GM23338 (cell line): ENCODE measurements around the gene GOSR2. TPM values are rescaled to one million over a fixed set of nuclear protein-coding genes. Genes with fewer than 3 reads are reported as not detected.

Experiments
- ATAC-seq: fragments of 200-7000 bp; cut with Tn5 transposase; 3 replicates; pipeline ENCODE4 v1.9.1; 2020
- DNase-seq: peaks from one replicate; pipeline ENCODE4 v3.0.0-alpha.2; 2015; ENCODE audit warnings: low spot score
- H2AFZ ChIP-seq: fragments of 200-600 bp; sonication (generic); 2 replicates; pipeline ENCODE4 v1.8.0; 2016; ENCODE audit warnings: antibody characterized with exemption, mild to moderate bottlenecking, moderate library complexity
- H3F3A ChIP-seq: fragments of 200-600 bp; sonication (generic); replicated peaks from 2 replicates; pipeline ENCODE4 v1.8.0; 2017; ENCODE audit warnings: antibody characterized with exemption, mixed run types, low read depth
- H3K27ac ChIP-seq: fragments of 200-600 bp; sonication (generic); 2 replicates; pipeline ENCODE4 v1.6.1; 2016; ENCODE audit warnings: low read depth
- H3K27me3 ChIP-seq: fragments of 200-600 bp; sonication (generic); 2 replicates; pipeline ENCODE4 v1.8.0; 2016; ENCODE audit warnings: mild to moderate bottlenecking, mixed run types, moderate library complexity; ENCODE audit not compliant: insufficient read depth
- H3K36me3 ChIP-seq: fragments of 200-600 bp; sonication (generic); 2 replicates; pipeline ENCODE4 v1.8.0; 2016; ENCODE audit warnings: mild to moderate bottlenecking; ENCODE audit not compliant: insufficient read depth
- H3K4me1 ChIP-seq: fragments of 200-600 bp; sonication (generic); 2 replicates; pipeline ENCODE4 v1.8.0; 2016; ENCODE audit warnings: mild to moderate bottlenecking, moderate library complexity; ENCODE audit not compliant: insufficient read depth
- H3K4me2 ChIP-seq: fragments of 200-600 bp; sonication (generic); 2 replicates; pipeline ENCODE4 v1.7.1; 2017; ENCODE audit warnings: mixed run types
- H3K4me3 ChIP-seq: fragments of 200-600 bp; sonication (generic); 2 replicates; pipeline ENCODE4 v1.6.1; 2016; ENCODE audit warnings: mixed run types
- H3K79me2 ChIP-seq: fragments of 200-600 bp; sonication (generic); replicated peaks from 2 replicates; pipeline ENCODE4 v1.8.0; 2017; ENCODE audit warnings: mild to moderate bottlenecking; ENCODE audit not compliant: insufficient read depth
- H3K9me2 ChIP-seq: fragments of 200-600 bp; sonication (generic); 2 replicates; pipeline ENCODE4 v1.8.0; 2017; ENCODE audit not compliant: insufficient read depth
- H4K20me1 ChIP-seq: fragments of 200-600 bp; sonication (generic); replicated peaks from 2 replicates; pipeline ENCODE4 v1.8.0; 2017; ENCODE audit warnings: mild to moderate bottlenecking; ENCODE audit not compliant: insufficient read depth
- H3K27ac Mint-ChIP-seq: 2 replicates; pipeline ENCODE4 v1.8.0; 2020; ENCODE audit warnings: inconsistent platforms, mild to moderate bottlenecking, moderate library complexity, mixed read lengths
- H3K27me3 Mint-ChIP-seq: 3 replicates; pipeline ENCODE4 v1.8.0; 2022; ENCODE audit warnings: low read depth, mild to moderate bottlenecking, moderate library complexity, mixed read lengths, inconsistent platforms; ENCODE audit not compliant: insufficient read depth, poor library complexity
- H3K36me3 Mint-ChIP-seq: 3 replicates; pipeline ENCODE4 v1.8.0; 2021; ENCODE audit warnings: low read depth, mild to moderate bottlenecking, inconsistent platforms, moderate library complexity, mixed read lengths
- H3K4me1 Mint-ChIP-seq: 3 replicates; pipeline ENCODE4 v1.8.0; 2020; ENCODE audit warnings: mild to moderate bottlenecking, inconsistent platforms, mixed read lengths
- H3K4me3 Mint-ChIP-seq: 3 replicates; pipeline ENCODE4 v1.8.0; 2021; ENCODE audit warnings: moderate library complexity, mild to moderate bottlenecking, inconsistent platforms, mixed read lengths
- H3K9me3 Mint-ChIP-seq: 3 replicates; pipeline ENCODE4 v1.8.0; 2020; ENCODE audit warnings: moderate library complexity, mild to moderate bottlenecking, inconsistent platforms, mixed read lengths
- CTCF ChIP-seq, 2 experiments: fragments of 200-600 bp in 1 of 2; sonication (generic) in 1 of 2; conservative IDR thresholded peaks; 2 replicates each; pipeline versions ENCODE4 v1.5.1 to v1.6.1; 2016 to 2017; ENCODE audit warnings: antibody characterized with exemption in 2 of 2, low read depth in 2 of 2, mild to moderate bottlenecking in 2 of 2, moderate library complexity in 1 of 2
- ETS1 ChIP-seq: IDR thresholded peaks from 2 replicates; pipeline ENCODE4 v1.6.1; 2016; ENCODE audit warnings: antibody characterized with exemption
- EZH2 ChIP-seq: fragments of 200-600 bp; sonication (generic); IDR thresholded peaks from one replicate; pipeline ENCODE4 v1.8.0; 2017; ENCODE audit warnings: antibody characterized with exemption, mild to moderate bottlenecking, low read depth; ENCODE audit not compliant: unreplicated experiment
- EZH2phosphoT487 ChIP-seq: fragments of 200-600 bp; sonication (generic); IDR thresholded peaks from one replicate; pipeline ENCODE4 v1.8.1; 2018; ENCODE audit warnings: antibody characterized with exemption; ENCODE audit not compliant: unreplicated experiment
- JUNB ChIP-seq: IDR thresholded peaks from one replicate; pipeline ENCODE4 v1.6.1; 2016; ENCODE audit warnings: antibody characterized with exemption; ENCODE audit not compliant: unreplicated experiment
- NANOG ChIP-seq: IDR thresholded peaks from 2 replicates; pipeline ENCODE4 v1.6.1; 2016; ENCODE audit warnings: antibody characterized with exemption, borderline replicate concordance
- REST ChIP-seq: IDR thresholded peaks from one replicate; pipeline ENCODE4 v1.6.1; 2018; ENCODE audit warnings: antibody characterized with exemption; ENCODE audit not compliant: unreplicated experiment
- STAT1 ChIP-seq: IDR thresholded peaks from one replicate; pipeline ENCODE4 v1.6.1; 2016; ENCODE audit warnings: antibody characterized with exemption; ENCODE audit not compliant: unreplicated experiment
- ZNF462 ChIP-seq: fragments of 250-450 bp; sonication (Bioruptor Pico); IDR thresholded peaks from 2 replicates; pipeline ENCODE4 v1.5.0; 2020; ENCODE audit warnings: mild to moderate bottlenecking, moderate library complexity
- polyA plus RNA-seq: library from polyadenylated mRNA; unstranded; fragments of >200 nt; fragmentation: Nextera tagmentation; extraction: Ambion mirVana; gene quantifications from 2 replicates; pipeline ENCODE4 v1.2.1, GENCODE V29; 2016
- total RNA-seq: library from RNA; depleted of rRNA; stranded (reverse); fragments of >200 nt; shearing (Covaris generic); gene quantifications from 2 replicates; pipeline ENCODE4 v1.2.3, GENCODE V29; 2014

The GOSR2 gene
- total and polyA plus RNA-seq, 2 experiments from 2014 or later = 33.2 to 36.2 TPM

GRCh38 chr17:46889992-46890564, 32.9 kb upstream of the GOSR2 start:
- Histone ChIP-seq H3K4me1 (peaks cover 8% of the 10 kb centered on the region), H3K27me3 (no peaks in the 10 kb centered on the region), H2AFZ (no peak overlapping the region), H3K4me2 (no peak overlapping the region), H3K79me2 (no peaks in the 10 kb centered on the region), H3K27ac (no peak overlapping the region), H3F3A (no peaks in the 10 kb centered on the region), H3K36me3 (no peaks in the 10 kb centered on the region), H4K20me1 (no peaks in the 10 kb centered on the region; the same call in 1 of the 2 replicates), H3K9me2 (no peaks in the 10 kb centered on the region), H3K4me3 (no peak overlapping the region)
- TF ChIP-seq NANOG (no peak), STAT1 (no peak), JUNB (no peak), ETS1 (no peak), EZH2phosphoT487 (no peak), EZH2 (no peak), CTCF (conservative IDR thresholded peaks at IDR 0.05; ENCODE audit: low read depth in 2 of 2) (no peak), ZNF462 (CRISPR knock-in tag) (no peak), REST (no peak)
- Mint-ChIP-seq H3K36me3 (no peaks in the 10 kb centered on the region), H3K9me3 (no peaks in the 10 kb centered on the region), H3K4me1 (peaks cover 8% of the 10 kb centered on the region; the same call in 2 of the 3 replicates), H3K27ac (no peak overlapping the region), H3K4me3 (no peak overlapping the region), H3K27me3 (peaks cover 13% of the 10 kb centered on the region)
- DNase-seq (no peak), ATAC-seq (peak; percentile 18; the same call in 1 of the 3 replicates)
